Neural cell (in vitro differentiated cells): ENCODE data around the gene LRP1. TPM values are rescaled to one million over a fixed set of nuclear protein-coding genes. Genes with fewer than 3 reads are reported as not detected.
A peak's percentile ranks its signal among the peaks of the same experiment; 100 is the strongest.

Experiments used
- H2AFZ ChIP-seq: fragments of 200-600, 300-800 bp; sonication (generic), shearing (Covaris generic); 2 replicates; pipeline ENCODE4 v1.6.0; 2014; ENCODE audit warnings: low read depth, mild to moderate bottlenecking, antibody characterized with exemption, low read length, moderate library complexity
- H3F3A ChIP-seq: fragments of 200-600 bp; shearing (Covaris generic); 2 replicates; pipeline ENCODE4 v1.6.1; 2016; ENCODE audit warnings: mild to moderate bottlenecking, moderate library complexity, mixed read lengths, antibody characterized with exemption, low read length; ENCODE audit not compliant: insufficient read depth, poor library complexity, severe bottlenecking
- H3K27ac ChIP-seq: fragments of 200-600, 300-800 bp; sonication (generic), shearing (Covaris generic); 2 replicates; pipeline ENCODE4 v1.5.1; 2014; ENCODE audit warnings: mild to moderate bottlenecking, low read length, moderate library complexity
- H3K27me3 ChIP-seq: fragments of 300-800, 200-600 bp; sonication (generic), shearing (Covaris generic); 2 replicates; pipeline ENCODE4 v1.6.0; 2014; ENCODE audit warnings: mild to moderate bottlenecking, low read depth, low read length, moderate library complexity; ENCODE audit not compliant: insufficient read depth
- H3K36me3 ChIP-seq: fragments of 300-800, 200-600 bp; sonication (generic), shearing (Covaris generic); 2 replicates; pipeline ENCODE4 v1.5.1; 2014; ENCODE audit warnings: mild to moderate bottlenecking, antibody characterized with exemption, low read length, moderate library complexity; ENCODE audit not compliant: insufficient read depth
- H3K4me2 ChIP-seq: fragments of 300-800, 200-600 bp; sonication (generic), shearing (Covaris generic); 2 replicates; pipeline ENCODE4 v1.6.0; 2014; ENCODE audit warnings: mild to moderate bottlenecking, low read length
- H3K4me3 ChIP-seq: fragments of 300-800, 200-600 bp; sonication (generic), shearing (Covaris generic); 2 replicates; pipeline ENCODE4 v1.5.1; 2014; ENCODE audit warnings: mild to moderate bottlenecking, low read length, moderate library complexity
- H3K79me2 ChIP-seq: fragments of 200-600 bp; shearing (Covaris generic); replicated peaks from 2 replicates; pipeline ENCODE4 v1.6.0; 2014; ENCODE audit warnings: mild to moderate bottlenecking, low read length, moderate library complexity; ENCODE audit not compliant: insufficient read depth
- H3K9ac ChIP-seq: fragments of 300-800, 200-600 bp; sonication (generic), shearing (Covaris generic); 2 replicates; pipeline ENCODE4 v1.6.1; 2016; ENCODE audit warnings: mild to moderate bottlenecking, low read length, mixed read lengths
- H3K9me2 ChIP-seq: fragments of 200-600 bp; shearing (Covaris generic); 2 replicates; pipeline ENCODE4 v1.6.1; 2016; ENCODE audit warnings: mild to moderate bottlenecking, low read length, mixed read lengths; ENCODE audit not compliant: insufficient read depth
- H3K9me3 ChIP-seq: fragments of 200-600, 300-800 bp; sonication (generic), shearing (Covaris generic); 2 replicates; pipeline ENCODE4 v1.6.1; 2016; ENCODE audit warnings: mild to moderate bottlenecking, mixed run types, low read length, moderate library complexity, mixed read lengths
- H4K20me1 ChIP-seq: fragments of 200-600 bp; shearing (Covaris generic); 2 replicates; pipeline ENCODE4 v1.6.1; 2016; ENCODE audit warnings: mild to moderate bottlenecking, mixed run types; ENCODE audit not compliant: insufficient read depth
- EP300 ChIP-seq: fragments of 450-650 bp; conservative IDR thresholded peaks from 2 replicates; pipeline ENCODE4 v1.6.1; 2014; ENCODE audit warnings: antibody characterized with exemption, mild to moderate bottlenecking, moderate library complexity; ENCODE audit not compliant: poor library complexity, severe bottlenecking
- EZH2 ChIP-seq: fragments of 200-600, 300-800 bp; shearing (Covaris generic), sonication (generic); IDR thresholded peaks from 2 replicates; pipeline ENCODE4 v1.6.1; 2014; ENCODE audit warnings: antibody characterized with exemption, low read length, borderline replicate concordance, mild to moderate bottlenecking; ENCODE audit not compliant: insufficient read depth, poor library complexity, severe bottlenecking
- MXI1 ChIP-seq: fragments of 450-650 bp; conservative IDR thresholded peaks from 2 replicates; pipeline ENCODE4 v1.6.1; 2014; ENCODE audit warnings: antibody characterized with exemption, mild to moderate bottlenecking; ENCODE audit not compliant: poor library complexity, severe bottlenecking
- POLR2AphosphoS5 ChIP-seq: IDR thresholded peaks from 2 replicates; pipeline ENCODE4 v1.6.1; 2012
- RAD21 ChIP-seq: fragments of 450-650 bp; conservative IDR thresholded peaks from 2 replicates; pipeline ENCODE4 v1.6.1; 2014; ENCODE audit warnings: antibody characterized with exemption, mild to moderate bottlenecking, moderate library complexity
- REST ChIP-seq: IDR thresholded peaks from 2 replicates; pipeline ENCODE4 v1.6.1; 2012; ENCODE audit warnings: borderline replicate concordance
- SMC3 ChIP-seq: fragments of 450-650 bp; conservative IDR thresholded peaks from 2 replicates; pipeline ENCODE4 v1.6.1; 2014; ENCODE audit warnings: antibody characterized with exemption, mild to moderate bottlenecking, moderate library complexity; ENCODE audit not compliant: poor library complexity
- TAF1 ChIP-seq: IDR thresholded peaks from 2 replicates; pipeline ENCODE4 v1.6.1; 2012; ENCODE audit warnings: low read depth
- polyA plus RNA-seq: library from polyadenylated mRNA; depleted of rRNA; stranded (reverse); fragments of >200 nt; gene quantifications from 2 replicates; pipeline ENCODE4 v1.2.3, GENCODE V29; 2014
- TF ChIP-seq, protein P1 (sequence below): fragments of 450-650 bp; IDR thresholded peaks from 2 replicates; pipeline ENCODE4 v1.5.1; 2014; ENCODE audit warnings: antibody characterized with exemption, mild to moderate bottlenecking, moderate library complexity; ENCODE audit not compliant: poor library complexity, severe bottlenecking

Gene LRP1
- polyA plus RNA-seq, 1 donor from 2014 or later, result 18.2 TPM

- Histone ChIP-seq H4K20me1 (no peaks in the 10 kb centered on the region), H3K27ac (no peak within 1 kb of the TSS), H3K9me2 (no peaks in the 10 kb centered on the region), H3K4me3 (peak within 1 kb of the TSS; percentile 50), H3K36me3 (no peaks in the 10 kb centered on the region), H3F3A (no peaks in the 10 kb centered on the region), H3K4me2 (no peak within 1 kb of the TSS), H3K9me3 (no peaks in the 10 kb centered on the region), H3K27me3 (no peaks in the 10 kb centered on the region), H3K9ac (no peak within 1 kb of the TSS), H3K79me2 (no peaks in the 10 kb centered on the region), H2AFZ (no peak within 1 kb of the TSS)
- no peak for TF ChIP-seq RAD21
- TF ChIP-seq EP300, result no peak
- TF ChIP-seq, protein P1, sequence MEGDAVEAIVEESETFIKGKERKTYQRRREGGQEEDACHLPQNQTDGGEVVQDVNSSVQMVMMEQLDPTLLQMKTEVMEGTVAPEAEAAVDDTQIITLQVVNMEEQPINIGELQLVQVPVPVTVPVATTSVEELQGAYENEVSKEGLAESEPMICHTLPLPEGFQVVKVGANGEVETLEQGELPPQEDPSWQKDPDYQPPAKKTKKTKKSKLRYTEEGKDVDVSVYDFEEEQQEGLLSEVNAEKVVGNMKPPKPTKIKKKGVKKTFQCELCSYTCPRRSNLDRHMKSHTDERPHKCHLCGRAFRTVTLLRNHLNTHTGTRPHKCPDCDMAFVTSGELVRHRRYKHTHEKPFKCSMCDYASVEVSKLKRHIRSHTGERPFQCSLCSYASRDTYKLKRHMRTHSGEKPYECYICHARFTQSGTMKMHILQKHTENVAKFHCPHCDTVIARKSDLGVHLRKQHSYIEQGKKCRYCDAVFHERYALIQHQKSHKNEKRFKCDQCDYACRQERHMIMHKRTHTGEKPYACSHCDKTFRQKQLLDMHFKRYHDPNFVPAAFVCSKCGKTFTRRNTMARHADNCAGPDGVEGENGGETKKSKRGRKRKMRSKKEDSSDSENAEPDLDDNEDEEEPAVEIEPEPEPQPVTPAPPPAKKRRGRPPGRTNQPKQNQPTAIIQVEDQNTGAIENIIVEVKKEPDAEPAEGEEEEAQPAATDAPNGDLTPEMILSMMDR, result no peak
- TF ChIP-seq EZH2, result no peak
- TF ChIP-seq REST, result no peak
- TF ChIP-seq TAF1, result no peak
- TF ChIP-seq MXI1, result no peak
- TF ChIP-seq POLR2AphosphoS5, result no peak
- TF ChIP-seq SMC3, result no peak
These were observed 17.1 kb upstream of the LRP1 start, which contains the start of gene STAT6 for GRCh38 chr12:57111031-57111734. Gene STAT6 (minus strand): TSS chr12:57111362. CDS start chr12:57108278, 3,084 bp downstream.

GRCh38 chr12:57112492-57113294 is 15.6 kb upstream of the LRP1 start:
- Histone ChIP-seq H3K79me2 (no peaks in the 10 kb centered on the region), H3K9me3 (no peaks in the 10 kb centered on the region), H2AFZ (no peak overlapping the region), H3K4me2 (no peak overlapping the region), H3K4me3 (no peak overlapping the region), H4K20me1 (no peaks in the 10 kb centered on the region), H3F3A (no peaks in the 10 kb centered on the region), H3K9ac (no peak overlapping the region), H3K36me3 (no peaks in the 10 kb centered on the region), H3K9me2 (no peaks in the 10 kb centered on the region), H3K27me3 (no peaks in the 10 kb centered on the region), H3K27ac (no peak overlapping the region)
- TF ChIP-seq EP300 (no peak), TAF1 (no peak)
